ENCODE measurements around the gene TESK2. TPM values are rescaled to one million over a fixed set of nuclear protein-coding genes. Genes with fewer than 3 reads are reported as not detected.

The TESK2 gene, protein sequence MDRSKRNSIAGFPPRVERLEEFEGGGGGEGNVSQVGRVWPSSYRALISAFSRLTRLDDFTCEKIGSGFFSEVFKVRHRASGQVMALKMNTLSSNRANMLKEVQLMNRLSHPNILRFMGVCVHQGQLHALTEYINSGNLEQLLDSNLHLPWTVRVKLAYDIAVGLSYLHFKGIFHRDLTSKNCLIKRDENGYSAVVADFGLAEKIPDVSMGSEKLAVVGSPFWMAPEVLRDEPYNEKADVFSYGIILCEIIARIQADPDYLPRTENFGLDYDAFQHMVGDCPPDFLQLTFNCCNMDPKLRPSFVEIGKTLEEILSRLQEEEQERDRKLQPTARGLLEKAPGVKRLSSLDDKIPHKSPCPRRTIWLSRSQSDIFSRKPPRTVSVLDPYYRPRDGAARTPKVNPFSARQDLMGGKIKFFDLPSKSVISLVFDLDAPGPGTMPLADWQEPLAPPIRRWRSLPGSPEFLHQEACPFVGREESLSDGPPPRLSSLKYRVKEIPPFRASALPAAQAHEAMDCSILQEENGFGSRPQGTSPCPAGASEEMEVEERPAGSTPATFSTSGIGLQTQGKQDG
- total RNA-seq = 1 to 10 TPM in 8 of 9 donors, under 1 TPM in 1; 0.74 to 4.7 (median 1.5) TPM
- polyA plus RNA-seq = 1 to 10 TPM in 1 of 2 donors, under 1 TPM in 1; 0.50 to 2.1 TPM
- long read RNA-seq, donor 1, partial matches to known transcripts = 0 of 1 reads
- long read RNA-seq, donor 1, other reads (novel, unspliced or antisense) = 0 of 1 reads
- long read RNA-seq, donor 2, partial matches to known transcripts = 2 of 4 reads
- long read RNA-seq, donor 2, other reads (novel, unspliced or antisense) = 2 of 4 reads
- long read RNA-seq, donor 3, partial matches to known transcripts = 0 of 2 reads
- long read RNA-seq, donor 3, other reads (novel, unspliced or antisense) = 1 of 2 reads

DNA sequence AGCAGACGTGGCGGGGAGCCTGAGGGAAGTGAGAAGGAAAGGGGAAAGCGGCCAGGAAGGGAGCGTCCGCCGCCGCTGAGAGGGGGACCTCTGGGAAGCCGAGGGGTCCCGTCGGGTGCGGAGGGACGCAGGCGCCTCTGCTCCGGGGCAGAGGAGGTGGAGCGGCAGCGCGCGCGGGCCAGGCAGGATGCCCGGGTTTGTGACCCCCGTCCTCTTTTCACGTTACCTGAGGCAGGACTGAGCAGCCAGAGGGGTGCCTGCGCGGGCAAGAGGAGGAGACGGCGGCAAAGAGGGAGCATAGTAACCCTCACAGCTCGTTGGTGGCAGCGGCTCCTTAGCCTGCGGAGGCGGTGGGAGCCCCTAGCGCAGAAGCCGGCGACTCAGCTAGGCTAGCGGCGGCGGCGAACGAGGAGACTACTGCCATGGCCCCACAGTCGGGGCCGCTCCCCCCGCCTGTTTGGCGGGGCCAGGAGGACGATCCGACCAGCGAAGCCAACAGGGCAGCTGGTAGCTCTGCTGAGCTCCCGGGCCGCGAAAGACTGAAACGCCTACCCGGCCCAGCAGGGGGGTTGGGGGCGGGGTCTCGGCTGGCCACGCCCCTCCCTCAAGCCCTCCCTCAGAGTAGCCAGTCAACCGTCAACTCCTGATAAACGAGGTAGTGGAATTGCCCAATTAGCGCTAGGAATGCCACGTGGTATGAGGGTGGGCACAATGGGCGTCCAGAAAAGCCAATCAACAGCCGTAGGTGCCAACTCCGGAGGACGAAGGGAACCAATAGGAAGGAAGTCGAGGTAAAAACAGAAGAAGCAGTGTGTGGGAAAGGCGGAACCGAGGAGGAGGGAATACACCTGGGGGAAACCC, at the start of gene TESK2:
Gene TESK2 (minus strand): TSS at position 538 of the 861 bp plus-strand sequence. CDS start 33,378 bp downstream, outside the sequence.
- Histone ChIP-seq H3K36me3 (peaks cover 0 to 11% (median 0%) of the 10 kb centered on the region in 9 donors), H3K4me3 (peak within 1 kb of the TSS; percentile 60 to 99 (median 79)), H3K4me1 (peaks cover 0 to 22% (median 11%) of the 10 kb centered on the region in 12 donors), H3K27me3 (no peaks in the 10 kb centered on the region), H3K9me3 (no peaks in the 10 kb centered on the region), H3K27ac (peak within 1 kb of the TSS in 11 of 12 donors; percentile 34 to 87 (median 69))
- TF ChIP-seq, protein P1, sequence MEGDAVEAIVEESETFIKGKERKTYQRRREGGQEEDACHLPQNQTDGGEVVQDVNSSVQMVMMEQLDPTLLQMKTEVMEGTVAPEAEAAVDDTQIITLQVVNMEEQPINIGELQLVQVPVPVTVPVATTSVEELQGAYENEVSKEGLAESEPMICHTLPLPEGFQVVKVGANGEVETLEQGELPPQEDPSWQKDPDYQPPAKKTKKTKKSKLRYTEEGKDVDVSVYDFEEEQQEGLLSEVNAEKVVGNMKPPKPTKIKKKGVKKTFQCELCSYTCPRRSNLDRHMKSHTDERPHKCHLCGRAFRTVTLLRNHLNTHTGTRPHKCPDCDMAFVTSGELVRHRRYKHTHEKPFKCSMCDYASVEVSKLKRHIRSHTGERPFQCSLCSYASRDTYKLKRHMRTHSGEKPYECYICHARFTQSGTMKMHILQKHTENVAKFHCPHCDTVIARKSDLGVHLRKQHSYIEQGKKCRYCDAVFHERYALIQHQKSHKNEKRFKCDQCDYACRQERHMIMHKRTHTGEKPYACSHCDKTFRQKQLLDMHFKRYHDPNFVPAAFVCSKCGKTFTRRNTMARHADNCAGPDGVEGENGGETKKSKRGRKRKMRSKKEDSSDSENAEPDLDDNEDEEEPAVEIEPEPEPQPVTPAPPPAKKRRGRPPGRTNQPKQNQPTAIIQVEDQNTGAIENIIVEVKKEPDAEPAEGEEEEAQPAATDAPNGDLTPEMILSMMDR (IDR thresholded peaks at IDR 0.05) = peak in 4 of 12 donors; percentile 8 to 20 (median 14)
- peak in 1 of 2 donors; percentile 87 for TF ChIP-seq POLR2A (IDR thresholded peaks at IDR 0.05)
- WGBS, 4 donors = 0 to 1% (median 1%) methylated on average over 40 to 64 of the region's 64 CpGs
- ATAC-seq = peak; percentile 98 to 99 (median 99)
- intact Hi-C loops (cut with DNase I) = loop anchor here (1.0 to 10.0 kb wide), 10 partner anchors 130 to 479 kb away; partner anchors contain the start of genes HECTD3 (in 7 of the 10), UROD (in 7 of the 10), MUTYH (in 1 of the 10) and TOE1 (in 1 of the 10)
- peak; percentile 96 to 97 (median 97) for DNase-seq

DNA sequence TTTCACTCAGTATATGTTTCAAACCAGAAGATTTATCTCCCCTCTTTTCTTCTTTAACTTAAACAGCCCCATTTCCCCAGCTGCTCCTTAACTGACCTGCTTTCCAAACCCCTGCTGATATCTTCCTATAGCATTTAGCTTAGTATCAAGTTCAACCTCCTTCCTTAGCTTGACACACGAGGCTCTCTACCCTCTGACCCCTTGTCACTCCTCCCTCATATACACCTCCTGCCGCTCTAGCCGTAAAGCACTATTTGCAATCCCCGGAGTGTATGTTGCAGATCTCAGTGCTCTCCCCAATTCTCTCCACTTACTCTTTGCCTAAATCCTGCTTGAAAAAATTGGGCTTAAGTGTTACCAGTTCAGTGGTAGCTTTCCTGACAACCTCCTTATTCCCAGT, 45.9 kb upstream of the TESK2 start:
- 68 to 72% (median 70%) methylated on average over 4 of the region's 4 CpGs for WGBS, 4 donors
- Histone ChIP-seq H3K36me3 (no peaks in the 10 kb centered on the region), H3K4me3 (no peak overlapping the region), H3K27ac (no peak overlapping the region), H3K4me1 (peaks cover 0 to 15% (median 0%) of the 10 kb centered on the region in 12 donors), H3K9me3 (no peaks in the 10 kb centered on the region), H3K27me3 (no peaks in the 10 kb centered on the region)
- TF ChIP-seq, protein P1 (IDR thresholded peaks at IDR 0.05) = no peak
- no peak for TF ChIP-seq POLR2A (IDR thresholded peaks at IDR 0.05)
- ATAC-seq (no peak), DNase-seq (no peak)
- intact Hi-C loops (cut with DNase I) = no loop called here

DNA sequence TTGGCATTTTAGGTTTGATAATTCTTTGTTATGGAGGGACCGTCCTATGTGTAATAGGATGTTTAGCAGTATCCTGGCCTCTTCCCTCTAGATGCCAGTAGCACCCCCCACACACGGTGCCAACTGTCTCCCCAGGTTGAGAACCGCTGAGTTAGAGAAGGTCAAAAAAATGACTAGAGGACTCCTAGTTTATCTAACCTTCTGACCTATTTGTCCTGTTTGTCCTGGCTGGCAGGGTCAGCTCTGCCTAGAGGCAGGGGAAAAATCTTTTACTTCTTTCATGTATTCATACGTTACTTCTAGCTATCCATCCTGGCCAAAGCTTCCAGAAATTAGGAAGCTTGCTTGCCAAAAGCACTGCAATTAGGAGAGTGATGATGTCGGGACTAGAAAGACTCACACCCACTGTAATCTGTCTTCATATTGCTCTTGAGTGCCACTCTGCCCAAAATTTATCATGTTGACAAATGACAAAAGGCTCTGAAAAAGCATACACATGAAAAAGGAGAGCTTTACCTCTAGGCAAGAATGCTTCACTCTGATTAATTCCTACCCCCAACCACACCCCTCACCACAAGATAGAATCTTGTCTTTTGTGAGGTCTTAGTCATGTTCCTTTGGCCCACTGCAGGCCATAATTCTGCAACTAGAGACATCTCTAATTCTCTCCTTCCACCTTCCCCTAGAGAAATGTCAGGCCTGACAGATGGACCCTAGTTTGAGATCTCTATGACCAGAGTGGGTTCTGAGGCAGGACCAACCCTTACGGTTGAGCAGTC, 45.2 kb upstream of the TESK2 start:
- Histone ChIP-seq H3K36me3 (no peaks in the 10 kb centered on the region), H3K27ac (no peak overlapping the region), H3K27me3 (no peaks in the 10 kb centered on the region), H3K4me3 (no peak overlapping the region), H3K4me1 (peaks cover 0 to 15% (median 0%) of the 10 kb centered on the region in 12 donors), H3K9me3 (no peaks in the 10 kb centered on the region)
- WGBS, 4 donors = 74 to 82% (median 78%) methylated on average over 6 of the region's 6 CpGs
- TF ChIP-seq, protein P1 (IDR thresholded peaks at IDR 0.05) = no peak
- TF ChIP-seq POLR2A (IDR thresholded peaks at IDR 0.05) = no peak
- intact Hi-C loops (cut with DNase I) = no loop called here
- no peak for ATAC-seq
- DNase-seq = no peak

Measured in heart left ventricle (tissue), 16 donors.